Activated B cell treated with CpG ODN at 0.5 μM for 24 hours (primary cell): ENCODE measurements around the gene RPL22L1. TPM values are rescaled to one million over a fixed set of nuclear protein-coding genes. Genes with fewer than 3 reads are reported as not detected.

Experiments used
- ATAC-seq: fragments of 200-7000 bp; cut with Tn5 transposase; one replicate; pipeline ENCODE4 v1.10.0; 2021; ENCODE audit warnings: low read depth, mild to moderate bottlenecking, moderate library complexity
- CTCF ChIA-PET: fragments of 350-600 bp; sonication (Branson Sonifier 250); formaldehyde crosslinking; loops from one replicate; lab custom pipeline; 2021; ENCODE audit warnings: antibody characterized with exemption; lab: Charles Lee
- POLR2A ChIA-PET: fragments of 350-600 bp; sonication (Branson Sonifier 250); formaldehyde crosslinking; loops from one replicate; lab custom pipeline; 2021; ENCODE audit warnings: antibody characterized with exemption; lab: Charles Lee
- DNase-seq: peaks from one replicate; pipeline ENCODE4 v3.0.0; 2022
- H3K27ac Mint-ChIP-seq: one replicate; pipeline ENCODE4 v1.8.0; 2020; ENCODE audit warnings: mixed read lengths
- H3K27me3 Mint-ChIP-seq: one replicate; pipeline ENCODE4 v1.8.0; 2021; ENCODE audit warnings: mixed read lengths
- H3K36me3 Mint-ChIP-seq: one replicate; pipeline ENCODE4 v1.8.0; 2021; ENCODE audit warnings: low read depth, mixed read lengths
- H3K4me1 Mint-ChIP-seq: one replicate; pipeline ENCODE4 v1.8.0; 2021; ENCODE audit warnings: mixed read lengths
- H3K4me3 Mint-ChIP-seq: one replicate; pipeline ENCODE4 v1.8.0; 2020; ENCODE audit warnings: mild to moderate bottlenecking, mixed read lengths
- H3K9me3 Mint-ChIP-seq: one replicate; pipeline ENCODE4 v1.8.0; 2020; ENCODE audit warnings: mixed read lengths
- intact Hi-C: fragments of 100-400 bp; cut with micrococcal nuclease; formaldehyde crosslinking; loops from one replicate; pipeline ENCODE4 v1.15.1; 2024
- total RNA-seq: library from RNA; stranded (reverse); gene quantifications from 2 replicates; pipeline ENCODE4 v1.2.3, GENCODE V29; 2022
- TF ChIP-seq, protein P1 (sequence below): fragments of 200-600 bp; IDR thresholded peaks from one replicate; pipeline ENCODE4 v1.8.0; 2022; ENCODE audit warnings: antibody characterized with exemption, mild to moderate bottlenecking

Gene RPL22L1
- total RNA-seq, 1 donor from 2014 or later, result 109 TPM

DNA sequence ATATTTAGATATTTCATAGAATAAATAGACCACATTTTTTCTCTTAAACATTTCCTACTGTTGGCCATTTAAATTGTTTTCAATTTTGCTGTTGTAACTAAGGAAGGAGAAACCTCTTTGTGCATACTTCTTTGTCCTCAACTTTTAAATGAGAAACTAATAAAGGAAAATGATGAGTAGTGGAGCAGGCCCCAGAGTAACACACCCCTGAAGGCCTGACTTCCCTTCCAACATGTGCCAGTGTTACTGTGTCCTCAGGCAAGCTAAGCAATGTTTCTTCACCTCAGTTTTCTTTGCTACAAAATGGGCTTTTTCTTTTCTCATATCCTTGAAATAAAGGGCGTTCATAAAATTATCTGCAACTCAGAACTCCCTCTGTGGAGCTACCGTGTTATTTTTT is 53.7 kb downstream of the RPL22L1 start:
- intact Hi-C loops, result no loop called here
- Mint-ChIP-seq H3K27me3 (peaks cover 8% of the 10 kb centered on the region), H3K4me3 (no peak overlapping the region), H3K36me3 (no peaks in the 10 kb centered on the region), H3K4me1 (no peaks in the 10 kb centered on the region), H3K27ac (no peak overlapping the region), H3K9me3 (no peaks in the 10 kb centered on the region)
- ChIA-PET POLR2A (no interaction called here), CTCF (no interaction called here)
- ATAC-seq (no peak), DNase-seq (no peak)
- TF ChIP-seq, protein P1, sequence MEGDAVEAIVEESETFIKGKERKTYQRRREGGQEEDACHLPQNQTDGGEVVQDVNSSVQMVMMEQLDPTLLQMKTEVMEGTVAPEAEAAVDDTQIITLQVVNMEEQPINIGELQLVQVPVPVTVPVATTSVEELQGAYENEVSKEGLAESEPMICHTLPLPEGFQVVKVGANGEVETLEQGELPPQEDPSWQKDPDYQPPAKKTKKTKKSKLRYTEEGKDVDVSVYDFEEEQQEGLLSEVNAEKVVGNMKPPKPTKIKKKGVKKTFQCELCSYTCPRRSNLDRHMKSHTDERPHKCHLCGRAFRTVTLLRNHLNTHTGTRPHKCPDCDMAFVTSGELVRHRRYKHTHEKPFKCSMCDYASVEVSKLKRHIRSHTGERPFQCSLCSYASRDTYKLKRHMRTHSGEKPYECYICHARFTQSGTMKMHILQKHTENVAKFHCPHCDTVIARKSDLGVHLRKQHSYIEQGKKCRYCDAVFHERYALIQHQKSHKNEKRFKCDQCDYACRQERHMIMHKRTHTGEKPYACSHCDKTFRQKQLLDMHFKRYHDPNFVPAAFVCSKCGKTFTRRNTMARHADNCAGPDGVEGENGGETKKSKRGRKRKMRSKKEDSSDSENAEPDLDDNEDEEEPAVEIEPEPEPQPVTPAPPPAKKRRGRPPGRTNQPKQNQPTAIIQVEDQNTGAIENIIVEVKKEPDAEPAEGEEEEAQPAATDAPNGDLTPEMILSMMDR, result no peak

DNA sequence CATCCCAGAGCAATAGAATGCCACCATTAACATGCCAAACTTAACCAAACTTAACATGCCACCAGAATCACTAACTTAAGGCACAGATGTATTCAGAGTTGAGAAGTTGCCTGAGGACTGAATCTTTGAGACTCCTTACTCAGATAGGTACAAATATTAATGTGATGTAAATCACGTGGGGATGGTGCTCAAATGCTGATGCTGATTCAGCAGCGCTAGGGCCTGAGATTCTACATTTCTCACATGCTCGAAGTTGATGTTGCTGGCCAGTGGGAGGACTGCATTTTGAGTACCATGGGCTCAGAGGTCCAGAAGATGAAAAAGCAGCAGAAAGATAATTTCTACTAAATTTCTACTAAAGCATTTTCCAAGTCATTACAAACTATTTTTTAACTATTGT is 54.1 kb downstream of the RPL22L1 start:
- Mint-ChIP-seq H3K27me3 (peaks cover 8% of the 10 kb centered on the region), H3K4me3 (no peak overlapping the region), H3K36me3 (no peaks in the 10 kb centered on the region), H3K27ac (no peak overlapping the region), H3K9me3 (no peaks in the 10 kb centered on the region), H3K4me1 (no peaks in the 10 kb centered on the region)
- TF ChIP-seq, protein P1, result no peak
- ATAC-seq, result no peak
- no peak for DNase-seq
- ChIA-PET CTCF (no interaction called here), POLR2A (no interaction called here)
- intact Hi-C loops, result no loop called here

DNA sequence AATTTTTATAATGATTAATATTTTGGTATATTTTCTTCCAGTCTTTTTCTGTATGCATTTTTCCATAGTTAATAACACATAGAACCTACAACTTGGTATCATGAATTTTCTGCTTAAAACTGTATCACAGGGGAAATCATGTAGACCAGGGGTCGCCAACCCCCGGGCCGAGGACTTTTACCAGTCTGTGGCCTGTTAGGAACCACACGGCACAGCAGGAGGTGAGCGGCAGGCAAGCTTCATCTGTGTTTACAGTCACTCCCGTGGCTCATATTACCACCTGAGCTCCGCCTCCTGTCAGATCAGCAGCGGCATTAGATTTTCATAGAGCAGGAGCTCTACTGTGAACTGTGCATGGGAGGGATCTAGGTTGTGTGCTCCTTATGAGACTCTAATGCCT is 54.7 kb downstream of the RPL22L1 start:
- POLR2A ChIA-PET, result interaction anchor here (0.7 kb wide), 1 partner anchor 48 kb away, joined by 3 read pairs; no protein-coding TSS in a partner anchor
- DNase-seq, result no peak
- Mint-ChIP-seq H3K36me3 (no peaks in the 10 kb centered on the region), H3K4me3 (no peak overlapping the region), H3K9me3 (no peaks in the 10 kb centered on the region), H3K27me3 (peaks cover 4% of the 10 kb centered on the region), H3K4me1 (no peaks in the 10 kb centered on the region), H3K27ac (no peak overlapping the region)
- intact Hi-C loops, result no loop called here
- TF ChIP-seq, protein P1, result no peak
- no peak for ATAC-seq
- CTCF ChIA-PET, result no interaction called here

Other genes starting within 250 kb of the RPL22L1 start
- 6.1 and 6.9 TPM in 2 replicates for gene EIF5A2, start 38.4 kb upstream of the RPL22L1 start, total RNA-seq
- gene SLC2A2, start 156.5 kb upstream of the RPL22L1 start, total RNA-seq, result not detected in 2 replicates